ENCODE results near the gene SOCS7. TPM values are rescaled to one million over a fixed set of nuclear protein-coding genes. Genes with fewer than 3 reads are reported as not detected.

The SOCS7 gene
- total and polyA plus RNA-seq, 2 of the 4 experiments (the other 2 are of a cell fraction), result 6.5 to 6.8 TPM

- Histone ChIP-seq H4K91ac (ENCODE audit: insufficient read depth, low read depth, low read length) (peak overlapping the region; percentile 100), H4K5ac (ENCODE audit: low read depth, low read length) (peak overlapping the region; percentile 79), H3K9me1 (ENCODE audit: insufficient read depth, low read length) (peaks cover 53% of the 10 kb centered on the region), H3K4me1 (ENCODE audit: control insufficient read depth, insufficient read depth, low read length) (peaks cover 61% of the 10 kb centered on the region), H2BK20ac (ENCODE audit: low read depth, low read length) (peak overlapping the region; percentile 91), H3K27ac (ENCODE audit: insufficient read depth, low read length) (peak overlapping the region; percentile 99), H2AK5ac (ENCODE audit: low read depth, low read length) (peak overlapping the region; percentile 100), H4K20me1 (ENCODE audit: insufficient read depth, low read length) (peaks cover 49% of the 10 kb centered on the region), H3K36me3 (ENCODE audit: control insufficient read depth, insufficient read depth, low read length) (peaks cover 7% of the 10 kb centered on the region; the same call in 1 of the 2 replicates), H3K23ac (ENCODE audit: low read depth, low read length) (peak overlapping the region; percentile 90), H3K14ac (replicated peaks; ENCODE audit: low read depth, low read length) (peak overlapping the region; percentile 92), H3K9me3 (ENCODE audit: control insufficient read depth, insufficient read depth, low read length) (no peaks in the 10 kb centered on the region), H4K8ac (ENCODE audit: low read depth in 2 of 2, low read length in 2 of 2) (peak overlapping the region; percentile 65 to 98), H3K4me3 (ENCODE audit: insufficient read depth, low read depth, low read length) (no peak overlapping the region), H3K4ac (ENCODE audit: low read depth, low read length) (peak overlapping the region; percentile 100), H2BK5ac (ENCODE audit: low read depth, low read length, poor library complexity, severe bottlenecking) (peak overlapping the region; percentile 98), H2BK120ac (ENCODE audit: low read depth, low read length) (peak overlapping the region; percentile 92), H2AFZ (replicated peaks; ENCODE audit: low read length, poor library complexity) (peak overlapping the region; percentile 26), H2BK15ac (ENCODE audit: low read depth, low read length) (peak overlapping the region; percentile 97), H3K27me3 (ENCODE audit: control insufficient read depth, insufficient read depth, low read length) (no peaks in the 10 kb centered on the region), H3K79me1 (ENCODE audit: low read depth in 1 of 2, low read length in 2 of 2) (peaks cover 46 to 91% of the 10 kb centered on the region in 2 experiments), H3K9ac (ENCODE audit: low read depth, low read length) (peak overlapping the region; percentile 25), H3K18ac (ENCODE audit: low read depth, low read length) (peak overlapping the region; percentile 62), H3K56ac (ENCODE audit: extremely low read depth, insufficient read depth, low read length) (peak overlapping the region; percentile 70), H3K4me2 (ENCODE audit: low read depth, low read length) (no peak overlapping the region), H2AK9ac (replicated peaks; ENCODE audit: low read depth, low read length, poor library complexity) (peak overlapping the region; percentile 95)
- WGBS, 2 experiments (ENCODE audit: extremely low coverage in 2 of 2, insufficient read length in 1 of 2), result 83% methylated on average over 2 of the region's 6 CpGs; no CpG with 5 or more reads in 1 of the 2 experiments
- DNase-seq (no peak), ATAC-seq (ENCODE audit: low read depth) (no peak)
- BruUV-seq (replicated peaks), result no TSS peak
- intact Hi-C loops (cut with micrococcal nuclease) (no loop called here), in situ Hi-C loops (cut with MboI; ENCODE audit: low sequenced_read_pairs) (no loop called here), dilution Hi-C loops (cut with HindIII; ENCODE audit: low sequenced_read_pairs, unreplicated experiment) (no loop called here)
- POLR2A ChIA-PET (ENCODE audit: unreplicated experiment), result no interaction called here
- CTCF ChIA-PET, result no interaction called here
- TF ChIP-seq CTCF (conservative IDR thresholded peaks at IDR 0.05; ENCODE audit: low read depth, low read length), result no peak
- no peak for TF ChIP-seq RCOR1 (IDR thresholded peaks at IDR 0.05; ENCODE audit: insufficient replicate concordance, low read length)
- TF ChIP-seq SMC3 (IDR thresholded peaks at IDR 0.05; ENCODE audit: low read depth, low read length), result no peak
Observed at GRCh38 chr17:38452719-38453118, 101.1 kb downstream of the SOCS7 start.
